D721Med (cell line): ENCODE data around the gene FAM3C.

Experiments
- DNase-seq: peaks from one replicate; pipeline ENCODE4 v3.0.0; 2011; ENCODE audit warnings: low spot score; ENCODE audit not compliant: insufficient read length
- FAIRE-seq: peaks from 2 replicates; lab custom pipeline; 2011; peaks lifted over from hg19 to GRCh38; lab: Jason Lieb, UNC
- CTCF ChIP-seq: IDR thresholded peaks from 2 replicates; pipeline ENCODE4 v1.5.1; 2012; ENCODE audit warnings: mild to moderate bottlenecking, control low read depth; ENCODE audit not compliant: insufficient read depth; ENCODE audit errors: missing control alignments

The FAM3C gene

GRCh38 chr7:121420976-121421375, 24.9 kb upstream of the FAM3C start:
- DNase-seq = no peak
- FAIRE-seq = no peak
- TF ChIP-seq CTCF = no peak

- DNase-seq = no peak
- TF ChIP-seq CTCF = no peak
- FAIRE-seq = no peak
Observed at GRCh38 chr7:121419201-121420148, 23.4 kb upstream of the FAM3C start.

- FAIRE-seq = no peak
- TF ChIP-seq CTCF = no peak
Observed at GRCh38 chr7:121416533-121416932, 20.4 kb upstream of the FAM3C start.

GRCh38 chr7:121414436-121414835, 18.3 kb upstream of the FAM3C start:
- FAIRE-seq = no peak
- no peak for TF ChIP-seq CTCF
- no peak for DNase-seq

More at GRCh38 chr7:121416533-121416932, 20.4 kb upstream of the FAM3C start:
- no peak for DNase-seq

GRCh38 chr7:121411597-121411979, 15.5 kb upstream of the FAM3C start:
- no peak for DNase-seq
- no peak for FAIRE-seq
- no peak for TF ChIP-seq CTCF

GRCh38 chr7:121410829-121411596, 14.9 kb upstream of the FAM3C start:
- DNase-seq = no peak

More at GRCh38 chr7:121410829-121411596, 14.9 kb upstream of the FAM3C start:
- TF ChIP-seq CTCF = no peak
- no peak for FAIRE-seq
